H1 (cell line): ENCODE data around the gene UHMK1. TPM values are rescaled to one million over a fixed set of nuclear protein-coding genes. Genes with fewer than 3 reads are reported as not detected.

ENCODE experiments used
- CTCF ChIA-PET: fragments of 300-600 bp; sonication (Branson Sonifier 250); formaldehyde crosslinking; loops from one replicate; lab custom pipeline; 2021; ENCODE audit not compliant: partially characterized antibody; lab: Charles Lee
- POLR2A ChIA-PET: fragments of 300-600 bp; sonication (Branson Sonifier 250); formaldehyde crosslinking; loops from one replicate; lab custom pipeline; 2021; ENCODE audit warnings: inconsistent platforms; ENCODE audit not compliant: partially characterized antibody; lab: Charles Lee
- DNase-seq, 2 experiments: peaks; one replicate each; pipeline versions ENCODE4 v3.0.0 to v3.0.0-alpha.2; 2010 to 2022; ENCODE audit warnings: low spot score in 2 of 2, low read depth in 1 of 2, mixed read lengths in 1 of 2
- FAIRE-seq: peaks from 2 replicates; lab custom pipeline; 2011; peaks lifted over from hg19 to GRCh38; lab: Jason Lieb, UNC
- H2AFZ ChIP-seq: 2 replicates; pipeline ENCODE4 v1.8.1; 2012; ENCODE audit warnings: low read length, inconsistent platforms
- H2AK5ac ChIP-seq: 2 replicates; pipeline ENCODE4 v1.6.1; 2013; ENCODE audit warnings: low read depth, low read length
- H2BK120ac ChIP-seq: replicated peaks from 2 replicates; pipeline ENCODE3; 2013; ENCODE audit warnings: low read depth, low read length, inconsistent platforms
- H2BK12ac ChIP-seq: 2 replicates; pipeline ENCODE4 v1.6.1; 2013; ENCODE audit warnings: low read depth, low read length
- H2BK15ac ChIP-seq: 2 replicates; pipeline ENCODE4 v1.6.1; 2013; ENCODE audit warnings: low read length
- H2BK20ac ChIP-seq: 2 replicates; pipeline ENCODE4 v1.6.1; 2013; ENCODE audit warnings: low read length
- H2BK5ac ChIP-seq: 2 replicates; pipeline ENCODE4 v1.6.1; 2013; ENCODE audit warnings: low read depth, low read length
- H3K14ac ChIP-seq: 2 replicates; pipeline ENCODE4 v1.6.1; 2013; ENCODE audit warnings: inconsistent platforms; ENCODE audit not compliant: insufficient read length
- H3K18ac ChIP-seq: 2 replicates; pipeline ENCODE4 v1.6.1; 2013; ENCODE audit warnings: low read length; ENCODE audit errors: extremely low read depth
- H3K23ac ChIP-seq: 2 replicates; pipeline ENCODE4 v1.6.1; 2013; ENCODE audit warnings: inconsistent platforms; ENCODE audit not compliant: insufficient read length
- H3K23me2 ChIP-seq: 2 replicates; pipeline ENCODE4 v1.6.1; 2013; ENCODE audit warnings: low read depth, low read length
- H3K27ac ChIP-seq: 2 replicates; pipeline ENCODE4 v1.6.1; 2011; ENCODE audit warnings: low read depth, low read length, inconsistent platforms
- H3K27me3 ChIP-seq, 4 experiments: replicated peaks in 1 of 4; 1 replicate in 1 of 4; 2 replicates in 3 of 4; pipeline versions ENCODE4 v1.6.1 to v1.8.1; 2011 to 2013; ENCODE audit warnings: low read length in 3 of 4, mild to moderate bottlenecking in 3 of 4, inconsistent platforms in 2 of 4, mixed read lengths in 2 of 4, moderate library complexity in 1 of 4; ENCODE audit not compliant: control insufficient read depth in 3 of 4, insufficient read depth in 3 of 4; ENCODE audit errors: extremely low read depth in 1 of 4
- H3K36me3 ChIP-seq, 4 experiments: 2 replicates each; pipeline versions ENCODE4 v1.6.1 to v1.8.1; 2011 to 2013; ENCODE audit warnings: mild to moderate bottlenecking in 4 of 4, low read length in 3 of 4, moderate library complexity in 2 of 4, control low read depth in 1 of 4, inconsistent platforms in 1 of 4; ENCODE audit not compliant: insufficient read depth in 4 of 4, control insufficient read depth in 2 of 4
- H3K4ac ChIP-seq: replicated peaks from 2 replicates; pipeline ENCODE3; 2013; ENCODE audit warnings: low read length, low read depth, mixed read lengths, inconsistent platforms; ENCODE audit not compliant: insufficient read length
- H3K4me1 ChIP-seq, 4 experiments: replicated peaks in 1 of 4; 1 replicate in 1 of 4; 2 replicates in 3 of 4; pipeline versions ENCODE4 v1.6.1 to v1.8.1; 2011 to 2013; ENCODE audit warnings: low read length in 3 of 4, inconsistent platforms in 2 of 4, mixed read lengths in 1 of 4; ENCODE audit not compliant: insufficient read depth in 4 of 4, control insufficient read depth in 3 of 4
- H3K4me2 ChIP-seq, 2 experiments: 2 replicates each; pipeline versions ENCODE4 v1.6.1 to v1.8.1; 2011 to 2013; ENCODE audit warnings: low read depth in 2 of 2, low read length in 2 of 2, control low read depth in 1 of 2, inconsistent platforms in 1 of 2, mild to moderate bottlenecking in 1 of 2; ENCODE audit not compliant: insufficient read depth in 1 of 2
- H3K4me3 ChIP-seq, 4 experiments: fragments of 200-600, 300-600 bp in 1 of 4; sonication (generic), shearing (Covaris generic), sonication (Bioruptor Twin) in 1 of 4; 2 replicates each; pipeline versions ENCODE4 v1.5.1 to v1.8.1; 2011 to 2016; ENCODE audit warnings: low read length in 4 of 4, low read depth in 3 of 4, control low read depth in 2 of 4, inconsistent platforms in 2 of 4, mild to moderate bottlenecking in 2 of 4, mixed read lengths in 1 of 4, moderate library complexity in 1 of 4; ENCODE audit not compliant: insufficient read depth in 2 of 4; ENCODE audit errors: extremely low read depth in 1 of 4
- H3K56ac ChIP-seq: replicated peaks from 2 replicates; pipeline ENCODE3; 2013; ENCODE audit warnings: low read depth, mild to moderate bottlenecking, mixed read lengths, low read length, inconsistent platforms; ENCODE audit not compliant: insufficient read length
- H3K79me1 ChIP-seq: 2 replicates; pipeline ENCODE4 v1.6.1; 2013; ENCODE audit warnings: low read depth, low read length, control low read depth
- H3K79me2 ChIP-seq, 2 experiments: 2 replicates each; pipeline versions ENCODE4 v1.6.1 to v1.8.1; 2012 to 2013; ENCODE audit warnings: low read length in 2 of 2, mild to moderate bottlenecking in 2 of 2, inconsistent platforms in 1 of 2; ENCODE audit not compliant: insufficient read depth in 2 of 2, control insufficient read depth in 1 of 2
- H3K9ac ChIP-seq, 4 experiments: replicated peaks in 1 of 4; 1 replicate in 1 of 4; 2 replicates in 3 of 4; pipeline versions ENCODE4 v1.6.1 to v1.8.1; 2011 to 2013; ENCODE audit warnings: low read depth in 3 of 4, low read length in 3 of 4, control low read depth in 2 of 4, mild to moderate bottlenecking in 2 of 4, moderate library complexity in 2 of 4, inconsistent platforms in 1 of 4; ENCODE audit errors: extremely low read depth in 1 of 4
- H3K9me3 ChIP-seq, 2 experiments: 2 replicates each; pipeline versions ENCODE4 v1.6.1 to v1.8.1; 2012 to 2013; ENCODE audit warnings: mild to moderate bottlenecking in 2 of 2, moderate library complexity in 2 of 2, control low read depth in 1 of 2, inconsistent platforms in 1 of 2, low read depth in 1 of 2, low read length in 1 of 2, mixed read lengths in 1 of 2; ENCODE audit not compliant: insufficient read depth in 2 of 2
- H4K20me1 ChIP-seq, 2 experiments: replicated peaks in 1 of 2; 2 replicates each; pipeline versions ENCODE3 to v1.8.1; 2011 to 2013; ENCODE audit warnings: inconsistent platforms in 2 of 2, low read length in 2 of 2, mild to moderate bottlenecking in 1 of 2; ENCODE audit not compliant: insufficient read depth in 2 of 2, control insufficient read depth in 1 of 2
- H4K5ac ChIP-seq: 2 replicates; pipeline ENCODE4 v1.6.1; 2013; ENCODE audit warnings: low read length, low read depth, mixed read lengths, inconsistent platforms; ENCODE audit not compliant: insufficient read length
- H4K8ac ChIP-seq: 2 replicates; pipeline ENCODE4 v1.8.0; 2013; ENCODE audit warnings: mild to moderate bottlenecking, moderate library complexity, low read length, inconsistent platforms; ENCODE audit not compliant: insufficient read depth; ENCODE audit errors: extremely low read depth
- H4K91ac ChIP-seq: replicated peaks from 2 replicates; pipeline ENCODE3; 2013; ENCODE audit warnings: low read length, mixed read lengths, inconsistent platforms; ENCODE audit not compliant: insufficient read length
- BCL11A ChIP-seq, 2 experiments: IDR thresholded peaks; one replicate each; pipeline ENCODE4 v1.6.1; 2011; ENCODE audit warnings: low read depth in 2 of 2, low read length in 2 of 2, mild to moderate bottlenecking in 2 of 2
- GTF2F1 ChIP-seq: IDR thresholded peaks from 2 replicates; pipeline ENCODE4 v1.6.1; 2012; ENCODE audit warnings: low read depth, low read length, improper control_type of control experiment, borderline replicate concordance
- HDAC2 ChIP-seq, 2 experiments: fragments of 300-600 bp in 1 of 2; sonication (generic) in 1 of 2; IDR thresholded peaks; 2 replicates each; pipeline ENCODE4 v1.6.1; 2011 to 2012; ENCODE audit warnings: low read depth in 2 of 2, low read length in 2 of 2, mild to moderate bottlenecking in 2 of 2, moderate library complexity in 2 of 2, borderline replicate concordance in 1 of 2, inconsistent platforms in 1 of 2
- HDAC6 ChIP-seq: IDR thresholded peaks from one replicate; pipeline ENCODE4 v1.7.1; 2012; ENCODE audit warnings: low read depth, mild to moderate bottlenecking, inconsistent platforms, low read length, moderate library complexity
- RAD21 ChIP-seq, 2 experiments: IDR thresholded peaks in 1 of 2; conservative IDR thresholded peaks in 1 of 2; 2 replicates each; pipeline ENCODE4 v1.6.1; 2011; ENCODE audit warnings: low read depth in 2 of 2, low read length in 2 of 2, improper control_type of control experiment in 1 of 2, inconsistent platforms in 1 of 2, mild to moderate bottlenecking in 1 of 2, moderate library complexity in 1 of 2
- TAF1 ChIP-seq: IDR thresholded peaks from 2 replicates; pipeline ENCODE4 v1.6.1; 2011; ENCODE audit warnings: mild to moderate bottlenecking, low read depth, low read length
- WGBS, 2 experiments: shearing (Covaris generic) in 1 of 2; methylation state at CpG; one replicate each; pipeline versions ENCODE4 v1.1.6 to v1.1.7; 2013 to 2015; ENCODE audit warnings: low lambda C conversion rate in 2 of 2, mixed read lengths in 2 of 2, inconsistent platforms in 1 of 2, low coverage in 1 of 2, missing lambda C conversion rate in 1 of 2; ENCODE audit not compliant: insufficient replicate concordance in 2 of 2, insufficient coverage in 1 of 2, insufficient read length in 1 of 2; ENCODE audit errors: extremely low coverage in 1 of 2, missing lambda C conversion rate in 1 of 2; 5-methylcytosine and 5-hydroxymethylcytosine counted together
- polyA plus RNA-seq, 7 experiments: library from polyadenylated mRNA; depleted of rRNA in 3 of 7; stranded (reverse) in 5 of 7; unstranded in 2 of 7; fragments of >200 nt in 5 of 7; fragments of 200-250 nt in 2 of 7; gene quantifications; 1 replicate in 5 of 7; 2 replicates in 1 of 7; 4 replicates in 1 of 7; pipeline versions ENCODE4 v1.2.1 to v1.2.3, GENCODE V29; 2011 to 2013; ENCODE audit warnings: missing spikeins in 2 of 7, mixed read lengths in 2 of 7
- total RNA-seq: library from RNA; stranded (reverse); fragmentation: NEBNext Ultra II Directional; extraction: Animal tissue kit (Norgen Biotek cat#: 25700); gene quantifications from 2 replicates; pipeline ENCODE4 v1.2.1, GENCODE V29; 2021
- TF ChIP-seq, protein P1 (sequence below): IDR thresholded peaks from 2 replicates; pipeline ENCODE4 v1.6.1; 2011; ENCODE audit warnings: low read length, improper control_type of control experiment

UHMK1 gene
- total and polyA plus RNA-seq, 2 of the 8 experiments (the other 6 are each of a cell fraction or from before 2014, with no cell fraction given): 4.6 to 16.1 TPM

DNA sequence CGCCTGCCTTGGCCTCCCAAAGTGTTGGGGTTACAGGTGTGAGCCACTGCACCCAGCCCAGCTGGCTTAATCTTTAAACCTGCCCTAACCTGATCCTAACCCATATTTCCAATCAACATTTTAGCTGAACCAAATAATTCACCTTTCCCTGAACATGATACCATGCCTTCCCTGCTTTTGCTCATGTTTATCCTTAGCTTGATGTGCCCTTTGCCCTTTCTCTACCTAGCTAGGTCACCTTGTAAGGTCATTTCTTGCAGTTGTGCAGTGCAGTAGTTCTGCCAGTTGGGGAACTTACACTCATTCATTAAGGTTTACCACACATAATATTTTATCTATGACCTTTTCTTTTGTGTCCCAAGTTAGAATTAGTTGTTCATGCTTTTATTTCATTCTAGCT is 69.3 kb downstream of the UHMK1 start:
- H3K23ac ChIP-seq: no peak overlapping the region
- no peak overlapping the region for H2BK5ac ChIP-seq
- ChIA-PET CTCF (interaction anchor here (1.4 to 2.1 kb wide), 3 partner anchors 8 to 526 kb away, joined by 3 to 7 read pairs (median 5); no protein-coding TSS in a partner anchor), POLR2A (interaction anchor here (0.8 to 1.6 kb wide), 2 partner anchors 11 to 43 kb away, joined by 3 read pairs; no protein-coding TSS in a partner anchor)
- DNase-seq (no peak), FAIRE-seq (no peak)
- H3K4me1 ChIP-seq: 0 out of 7 replicates have a peak, but pooled peaks cover 0 to 1% (median 0%) of the 10 kb centered on the region in 4 experiments
- no peak overlapping the region for H3K4me2 ChIP-seq
- H3K9ac ChIP-seq: no peak overlapping the region
- H3K36me3 ChIP-seq: no peaks in the 10 kb centered on the region
- H2BK120ac ChIP-seq: no peak overlapping the region
- no peak overlapping the region for H3K4ac ChIP-seq
- H3K79me2 ChIP-seq: peaks cover 0 to 23% of the 10 kb centered on the region in 2 experiments; a peak in 2 of 4 replicates
- no peak overlapping the region for H2BK12ac ChIP-seq
- H2AK5ac ChIP-seq: no peak overlapping the region
- no peaks in the 10 kb centered on the region; the same call in none of the 2 replicates for H3K79me1 ChIP-seq
- no peak overlapping the region for H3K14ac ChIP-seq
- H3K56ac ChIP-seq: no peak overlapping the region
- H3K9me3 ChIP-seq: no peaks in the 10 kb centered on the region
- no peak overlapping the region for H4K91ac ChIP-seq
- H4K5ac ChIP-seq: no peak overlapping the region
- H2BK20ac ChIP-seq: no peak overlapping the region
- H4K20me1 ChIP-seq: peaks cover 0 to 3% of the 10 kb centered on the region in 2 experiments
- H3K4me3 ChIP-seq: no peak overlapping the region
- peaks cover 2% of the 10 kb centered on the region; the same call in 1 of the 2 replicates for H3K23me2 ChIP-seq
- no peak overlapping the region for H3K27ac ChIP-seq
- H2AFZ ChIP-seq: no peak overlapping the region
- no peak overlapping the region for H2BK15ac ChIP-seq
- H3K27me3 ChIP-seq: peaks cover 0 to 4% (median 0%) of the 10 kb centered on the region in 4 experiments; a peak in 1 of 7 replicates
- TF ChIP-seq TAF1 (no peak), RAD21 (IDR thresholded peaks at IDR 0.05 in 1 of 2, conservative IDR thresholded peaks at IDR 0.05 in 1 of 2; ENCODE audit: low read depth in 2 of 2, low read length in 2 of 2) (no peak), BCL11A (IDR thresholded peaks at IDR 0.05; ENCODE audit: low read depth in 2 of 2, low read length in 2 of 2) (no peak), HDAC6 (no peak), GTF2F1 (no peak), HDAC2 (IDR thresholded peaks at IDR 0.05; ENCODE audit: borderline replicate concordance in 1 of 2, low read depth in 2 of 2, low read length in 2 of 2) (no peak)
- TF ChIP-seq, protein P1, sequence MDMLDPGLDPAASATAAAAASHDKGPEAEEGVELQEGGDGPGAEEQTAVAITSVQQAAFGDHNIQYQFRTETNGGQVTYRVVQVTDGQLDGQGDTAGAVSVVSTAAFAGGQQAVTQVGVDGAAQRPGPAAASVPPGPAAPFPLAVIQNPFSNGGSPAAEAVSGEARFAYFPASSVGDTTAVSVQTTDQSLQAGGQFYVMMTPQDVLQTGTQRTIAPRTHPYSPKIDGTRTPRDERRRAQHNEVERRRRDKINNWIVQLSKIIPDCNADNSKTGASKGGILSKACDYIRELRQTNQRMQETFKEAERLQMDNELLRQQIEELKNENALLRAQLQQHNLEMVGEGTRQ: no peak
- no peak overlapping the region for H3K18ac ChIP-seq
- no peak overlapping the region for H4K8ac ChIP-seq
- 90% methylated on average over 1 of the region's 1 CpG; no CpG with 5 or more reads in 1 of the 2 experiments for WGBS, 2 experiments
